ENCODE data around the gene TDRKH.

The TDRKH gene

DNA sequence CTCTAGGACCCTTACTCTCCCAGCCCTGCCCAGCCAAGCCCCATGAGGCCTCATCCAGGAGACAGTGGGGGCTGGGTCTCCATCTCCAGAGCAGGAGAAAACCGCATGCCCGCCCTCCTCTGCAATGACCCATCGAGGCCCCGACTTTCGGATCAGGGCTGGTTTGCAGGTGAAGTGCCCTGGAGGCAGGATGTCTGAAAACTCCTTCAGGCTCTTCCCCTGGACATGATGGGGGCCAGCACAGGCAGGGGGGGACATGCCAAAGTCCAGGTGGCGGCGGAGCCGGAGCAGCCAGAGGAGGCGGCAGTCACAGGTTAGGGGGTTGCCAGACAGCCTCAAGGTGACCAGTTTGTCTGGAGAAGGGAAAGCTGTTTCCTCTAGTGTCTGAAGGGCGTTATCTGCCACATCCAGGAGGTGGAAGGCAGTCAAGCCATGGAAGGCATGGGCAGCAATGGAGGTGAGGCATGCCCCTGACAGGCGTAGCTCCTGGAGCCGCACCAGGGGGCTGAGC, 11.1 kb upstream of the TDRKH start:
- no peak for TF ChIP-seq CTCF (IDR thresholded peaks at IDR 0.05; ENCODE audit: low read depth, low read length)
- H3K4me3 ChIP-seq (ENCODE audit: low read depth, low read length) = no peak overlapping the region

DNA sequence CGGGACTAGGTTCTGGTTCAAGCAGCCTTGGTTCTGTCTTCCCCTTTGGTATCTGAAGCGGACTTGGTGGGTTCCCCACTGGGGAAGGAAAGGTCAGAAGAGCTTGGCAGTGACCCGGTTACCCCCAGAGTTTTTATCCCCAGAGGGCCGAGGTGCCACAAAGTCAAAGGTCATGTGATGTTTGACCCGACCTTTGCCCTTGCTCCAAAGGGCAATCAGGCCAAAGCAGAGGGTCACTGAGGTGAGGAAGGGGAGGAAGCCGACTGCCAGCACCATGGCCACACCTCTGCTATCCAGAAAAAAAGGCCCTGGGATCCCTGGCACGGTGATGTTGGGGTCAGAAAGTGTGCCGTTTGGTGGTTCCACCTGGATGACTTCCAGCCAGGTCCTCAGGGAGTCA, 10.5 kb upstream of the TDRKH start:
- no peak for TF ChIP-seq CTCF (IDR thresholded peaks at IDR 0.05; ENCODE audit: low read depth, low read length)
- no peak overlapping the region for H3K4me3 ChIP-seq (ENCODE audit: low read depth, low read length)

GRCh38 chr1:151799179-151800022, 9.1 kb upstream of the TDRKH start:
- TF ChIP-seq CTCF (IDR thresholded peaks at IDR 0.05; ENCODE audit: low read depth, low read length) = no peak

DNA sequence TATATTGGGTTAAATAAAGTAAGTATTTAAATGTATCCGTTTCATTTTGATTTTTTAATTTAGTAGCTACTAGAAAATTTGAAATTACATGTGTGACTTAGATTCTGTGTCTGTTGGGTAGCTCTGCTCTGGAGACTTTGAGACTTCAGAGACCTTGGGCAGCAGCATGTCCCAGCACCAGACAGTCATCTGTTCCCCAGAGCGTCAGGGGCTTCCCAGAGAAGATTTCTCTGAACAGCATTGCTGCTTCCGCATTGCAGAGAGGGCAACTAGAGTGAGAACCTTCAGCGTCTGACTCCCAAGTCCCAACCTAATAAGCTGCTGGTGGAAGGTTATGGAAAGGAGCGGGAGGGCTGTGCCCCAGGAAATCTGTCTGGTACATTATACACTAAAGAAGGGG, 8.3 kb upstream of the TDRKH start:
- no peak for TF ChIP-seq CTCF (IDR thresholded peaks at IDR 0.05; ENCODE audit: low read depth, low read length)
- no peak overlapping the region for H3K4me3 ChIP-seq (ENCODE audit: low read depth, low read length)

More at GRCh38 chr1:151799179-151800022, 9.1 kb upstream of the TDRKH start:
- H3K4me3 ChIP-seq (ENCODE audit: low read depth, low read length) = no peak overlapping the region

- no peak for TF ChIP-seq CTCF (IDR thresholded peaks at IDR 0.05; ENCODE audit: low read depth, low read length)
- H3K4me3 ChIP-seq (ENCODE audit: low read depth, low read length) = peak overlapping the region; percentile 62
These were observed 796 bp upstream of the TDRKH start for GRCh38 chr1:151790940-151791651.

DNA sequence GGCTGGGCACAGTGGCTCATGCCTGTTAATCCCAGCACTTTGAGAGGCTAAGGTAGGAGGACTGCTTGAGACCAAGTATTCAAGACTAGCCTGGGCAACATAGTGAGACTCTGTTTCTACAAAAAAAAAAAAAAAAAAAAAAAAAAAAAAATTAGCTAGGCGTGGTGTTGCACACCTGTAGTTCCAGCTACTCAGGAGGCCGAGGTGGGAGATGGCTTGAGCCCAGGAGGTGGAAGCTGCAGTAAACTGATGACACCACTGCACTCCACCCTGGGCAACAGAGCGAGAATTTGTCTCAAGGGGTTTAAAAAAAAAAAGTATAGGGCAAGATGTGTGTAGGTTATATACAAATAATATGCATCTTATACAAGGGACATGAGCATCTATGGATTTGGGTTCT, 2.6 kb downstream of the TDRKH start:
- no peak overlapping the region for H3K4me3 ChIP-seq (ENCODE audit: low read depth, low read length)
- TF ChIP-seq CTCF (IDR thresholded peaks at IDR 0.05; ENCODE audit: low read depth, low read length) = no peak

- H3K4me3 ChIP-seq (ENCODE audit: low read depth, low read length) = no peak overlapping the region
- TF ChIP-seq CTCF (IDR thresholded peaks at IDR 0.05; ENCODE audit: low read depth, low read length) = no peak
These were observed 6.5 kb downstream of the TDRKH start for GRCh38 chr1:151783796-151784195.
